ENCODE measurements around the gene TANC1.

TANC1 gene

GRCh38 chr2:159232456-159233170 is 264.2 kb downstream of the TANC1 start:
- no peak for DNase-seq

- no peak for DNase-seq
Observed at GRCh38 chr2:159234868-159235267, 266.4 kb downstream of the TANC1 start.

GRCh38 chr2:159243529-159243928 is 275.1 kb downstream of the TANC1 start:
- DNase-seq: no peak

GRCh38 chr2:159246325-159246988 is 278.0 kb downstream of the TANC1 start:
- DNase-seq: no peak

DNA sequence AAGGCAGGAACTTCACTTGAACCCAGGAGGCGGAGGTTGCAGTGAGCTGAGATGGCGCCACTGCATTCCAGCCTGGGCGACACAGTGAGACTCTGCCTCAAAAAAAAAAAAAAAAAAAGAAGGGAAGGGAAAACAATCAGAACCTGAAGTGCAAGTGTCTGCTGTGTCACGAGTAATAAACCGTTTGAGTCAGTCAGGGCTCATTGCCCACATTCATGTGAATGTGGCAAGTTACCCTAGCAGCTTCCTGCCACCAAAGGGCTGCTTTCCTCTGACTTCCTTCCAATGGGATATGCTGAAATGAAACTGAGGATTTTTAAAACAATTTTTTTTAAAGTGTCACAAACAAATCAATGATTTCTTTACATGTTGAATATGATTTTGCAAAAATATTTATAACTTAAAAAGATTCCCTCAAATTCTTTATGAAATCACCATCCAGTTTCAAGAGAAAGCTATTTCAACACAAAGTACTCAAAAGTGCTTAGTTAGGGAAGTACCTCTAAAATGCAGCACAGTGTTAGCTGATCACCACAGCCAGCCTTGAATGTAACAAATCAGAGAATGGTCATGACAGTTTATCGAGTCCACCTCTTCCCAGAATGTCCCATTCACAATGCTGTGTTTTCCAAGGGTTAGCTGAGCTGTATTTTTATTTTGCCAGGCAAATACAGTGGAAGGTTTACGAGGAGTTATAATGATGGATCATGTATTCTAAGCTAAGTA is 281.7 kb downstream of the TANC1 start:
- peak; percentile 74 for DNase-seq

DNA sequence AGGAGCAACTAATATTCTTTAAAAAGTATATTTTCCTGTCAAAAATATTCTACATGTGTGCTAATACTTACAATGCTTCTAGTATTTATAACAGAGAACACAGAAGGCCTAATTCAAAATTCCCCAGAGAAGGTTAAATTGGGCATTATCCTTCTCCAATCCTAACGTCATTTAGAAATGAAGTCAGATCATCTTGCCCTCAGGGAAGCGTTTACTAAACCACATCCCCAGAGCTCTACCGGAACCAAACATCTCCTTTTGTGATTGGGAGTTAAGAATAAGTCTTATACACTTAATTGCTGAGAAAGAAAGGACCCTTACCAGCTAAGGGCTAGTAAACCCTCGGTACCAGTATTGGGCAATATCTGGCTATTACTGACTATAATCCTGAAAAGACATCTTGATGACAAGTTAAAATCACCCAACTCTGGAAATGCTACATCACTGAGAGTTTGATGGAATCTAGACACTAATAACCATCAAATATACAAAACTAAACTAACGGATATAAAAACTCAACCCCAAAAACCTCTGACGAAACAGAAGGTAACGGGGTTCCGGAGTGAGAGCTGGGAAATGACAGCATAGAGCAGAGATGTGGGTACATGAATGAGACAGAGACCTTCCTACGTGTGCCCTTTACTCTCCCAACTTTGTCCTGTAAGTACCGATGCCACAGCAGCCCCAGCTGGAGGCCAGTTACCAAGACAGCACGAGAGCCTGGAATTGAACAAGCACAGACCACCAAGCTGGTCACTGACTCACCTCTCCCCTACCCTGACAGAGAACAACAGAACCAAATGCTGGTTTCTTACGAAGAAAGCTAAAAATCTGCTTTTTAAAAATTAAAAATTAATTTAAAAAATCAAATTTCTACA is 283.1 kb downstream of the TANC1 start:
- peak; percentile 57 for DNase-seq

DNA sequence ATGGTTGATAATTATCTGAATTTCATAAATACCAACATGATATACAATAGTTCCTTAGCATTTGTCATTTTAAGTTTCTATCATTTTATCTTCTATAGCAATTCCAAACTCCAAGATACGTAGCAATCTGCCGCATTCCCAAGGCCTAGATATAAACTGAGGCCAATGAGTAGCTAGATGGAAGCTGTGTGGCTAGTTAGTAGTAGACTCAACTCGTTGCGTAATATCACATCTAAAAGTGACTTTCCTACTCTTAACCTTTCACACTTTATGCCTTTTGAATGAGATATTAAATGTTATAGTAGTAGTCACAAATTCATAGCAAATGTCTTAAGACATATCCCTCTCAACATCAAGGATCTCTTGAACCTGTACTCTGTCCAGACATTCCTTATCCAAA is 284.5 kb downstream of the TANC1 start:
- no peak for DNase-seq

- no peak for DNase-seq
Observed at GRCh38 chr2:159256159-159256558, 287.7 kb downstream of the TANC1 start.

- no peak for DNase-seq
Observed at GRCh38 chr2:159262226-159262625, 293.8 kb downstream of the TANC1 start.

DNA sequence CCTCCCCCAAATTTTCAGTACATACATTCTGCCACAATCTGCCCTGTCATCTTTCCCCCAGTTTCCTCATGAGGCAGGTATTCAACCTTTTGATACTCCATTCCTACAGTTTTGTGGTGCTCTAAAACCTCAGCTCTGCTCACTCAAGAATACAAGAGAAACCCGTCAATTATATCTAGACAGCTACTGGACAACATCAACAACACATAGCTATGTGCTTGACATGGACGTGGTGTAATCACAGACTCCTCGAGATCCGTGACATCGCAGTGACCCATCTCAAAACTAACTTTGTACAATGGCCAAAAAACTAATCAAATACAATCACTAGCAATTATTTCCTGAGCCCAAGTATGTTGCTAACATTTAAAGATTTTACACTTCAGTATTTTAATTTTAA is 294.5 kb downstream of the TANC1 start:
- no peak for DNase-seq

- peak; percentile 88 for DNase-seq
Observed at GRCh38 chr2:159265171-159265576, 296.7 kb downstream of the TANC1 start.

- DNase-seq: no peak
Observed at GRCh38 chr2:159266554-159266953, 298.1 kb downstream of the TANC1 start.

GRCh38 chr2:159267921-159268320 is 299.5 kb downstream of the TANC1 start:
- no peak for DNase-seq

- DNase-seq: no peak
Observed at GRCh38 chr2:159270744-159271379, 302.4 kb downstream of the TANC1 start.

DNA sequence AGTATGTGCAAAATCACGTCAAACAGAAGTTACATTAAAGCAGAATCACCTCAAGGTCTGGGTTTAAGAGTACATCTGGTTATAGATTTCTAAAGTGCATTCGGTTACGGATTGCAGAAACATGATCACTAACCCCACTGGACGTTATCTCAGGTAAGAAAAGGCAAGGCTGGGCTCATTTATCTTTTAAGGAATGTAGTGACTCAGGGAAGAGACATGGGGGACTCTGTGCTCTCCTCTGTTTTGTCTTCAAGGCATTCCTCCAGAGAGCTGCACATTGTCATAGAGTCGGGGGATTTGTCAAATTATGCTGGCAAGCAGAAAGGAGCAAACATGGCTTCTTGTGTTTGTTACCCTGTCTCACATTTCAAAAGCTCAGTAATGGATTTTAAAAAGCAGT is 303.7 kb downstream of the TANC1 start:
- peak; percentile 88 for DNase-seq

GRCh38 chr2:159275111-159275510 is 306.7 kb downstream of the TANC1 start:
- DNase-seq: no peak

- DNase-seq: no peak
Observed at GRCh38 chr2:159279700-159280099, 311.3 kb downstream of the TANC1 start.

GRCh38 chr2:159281002-159281401 is 312.6 kb downstream of the TANC1 start:
- no peak for DNase-seq

All from islet precursor cell (in vitro differentiated cells).